Measurements from ENCODE around the gene ROPN1.

ROPN1 gene

DNA sequence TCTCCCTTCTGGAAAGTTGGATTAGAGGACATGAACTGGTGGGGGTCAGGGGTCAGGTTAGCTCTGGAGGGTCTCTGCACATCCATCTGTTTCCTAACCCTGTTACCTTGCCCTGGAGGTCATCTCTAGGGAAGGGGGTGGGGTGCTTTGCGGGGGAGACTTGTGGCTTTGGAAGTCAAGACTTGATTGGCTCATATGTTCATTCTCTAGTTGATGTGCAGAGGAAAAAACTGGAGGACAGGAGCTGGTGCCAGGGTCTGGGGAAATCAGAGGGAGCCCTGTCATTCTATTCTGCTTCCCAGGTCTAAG is 42.9 kb upstream of the ROPN1 start:
- Histone ChIP-seq H3K4me1 (ENCODE audit: insufficient read depth, poor library complexity, severe bottlenecking) (no peaks in the 10 kb centered on the region), H3K4me3 (ENCODE audit: severe bottlenecking) (no peak overlapping the region), H3K36me3 (ENCODE audit: low read depth) (no peaks in the 10 kb centered on the region)

GRCh38 chr3:124034016-124034843 is 42.3 kb upstream of the ROPN1 start:
- DNase-seq (ENCODE audit: low spot score) (no peak), ATAC-seq (ENCODE audit: low read depth) (no peak)

More for the DNA sequence above, 42.9 kb upstream of the ROPN1 start:
- H3K9me3 ChIP-seq (ENCODE audit: severe bottlenecking), result no peaks in the 10 kb centered on the region
- H3K27me3 ChIP-seq (ENCODE audit: insufficient read depth, poor library complexity, severe bottlenecking), result peaks cover 89% of the 10 kb centered on the region
- H3K27ac ChIP-seq (ENCODE audit: poor library complexity, severe bottlenecking), result no peak overlapping the region
- TF ChIP-seq CTCF (IDR thresholded peaks at IDR 0.05; ENCODE audit: poor library complexity, severe bottlenecking), result no peak
- DNase-seq (ENCODE audit: low spot score) (no peak), ATAC-seq (ENCODE audit: low read depth) (no peak)

GRCh38 chr3:124033360-124034015 is 41.6 kb upstream of the ROPN1 start, which contains the start of gene KALRN:
Gene KALRN, plus strand, starts transcription at chr3:124033369.
- peak; percentile 70 for TF ChIP-seq CTCF (IDR thresholded peaks at IDR 0.05; ENCODE audit: poor library complexity, severe bottlenecking)
- Histone ChIP-seq H3K9me3 (ENCODE audit: severe bottlenecking) (no peaks in the 10 kb centered on the region), H3K27me3 (ENCODE audit: insufficient read depth, poor library complexity, severe bottlenecking) (peaks cover 89% of the 10 kb centered on the region), H3K36me3 (ENCODE audit: low read depth) (no peaks in the 10 kb centered on the region), H3K4me3 (ENCODE audit: severe bottlenecking) (peak within 1 kb of the TSS; percentile 55), H3K4me1 (ENCODE audit: insufficient read depth, poor library complexity, severe bottlenecking) (no peaks in the 10 kb centered on the region), H3K27ac (ENCODE audit: poor library complexity, severe bottlenecking) (no peak within 1 kb of the TSS)
- DNase-seq (ENCODE audit: low spot score) (no peak), ATAC-seq (ENCODE audit: low read depth) (peak; percentile 14; the same call in 1 of the 3 replicates)

More at GRCh38 chr3:124034016-124034843, 42.3 kb upstream of the ROPN1 start:
- no peaks in the 10 kb centered on the region for H3K9me3 ChIP-seq (ENCODE audit: severe bottlenecking)
- H3K4me3 ChIP-seq (ENCODE audit: severe bottlenecking), result peak overlapping the region; percentile 55
- peaks cover 89% of the 10 kb centered on the region for H3K27me3 ChIP-seq (ENCODE audit: insufficient read depth, poor library complexity, severe bottlenecking)
- H3K4me1 ChIP-seq (ENCODE audit: insufficient read depth, poor library complexity, severe bottlenecking), result no peaks in the 10 kb centered on the region
- H3K27ac ChIP-seq (ENCODE audit: poor library complexity, severe bottlenecking), result no peak overlapping the region
- TF ChIP-seq CTCF (IDR thresholded peaks at IDR 0.05; ENCODE audit: poor library complexity, severe bottlenecking), result no peak
- no peaks in the 10 kb centered on the region for H3K36me3 ChIP-seq (ENCODE audit: low read depth)

- DNase-seq (ENCODE audit: low spot score), result no peak
- ATAC-seq (ENCODE audit: low read depth), result peak; percentile 90
- Histone ChIP-seq H3K27ac (ENCODE audit: poor library complexity, severe bottlenecking) (no peak overlapping the region), H3K27me3 (ENCODE audit: insufficient read depth, poor library complexity, severe bottlenecking) (peaks cover 89% of the 10 kb centered on the region), H3K36me3 (ENCODE audit: low read depth) (no peaks in the 10 kb centered on the region), H3K9me3 (ENCODE audit: severe bottlenecking) (no peaks in the 10 kb centered on the region), H3K4me1 (ENCODE audit: insufficient read depth, poor library complexity, severe bottlenecking) (no peaks in the 10 kb centered on the region), H3K4me3 (ENCODE audit: severe bottlenecking) (peak overlapping the region; percentile 55)
- peak; percentile 90 for TF ChIP-seq CTCF (IDR thresholded peaks at IDR 0.05; ENCODE audit: poor library complexity, severe bottlenecking)
Measured at GRCh38 chr3:124032881-124033359, 41.0 kb upstream of the ROPN1 start.
